ENCODE measurements around the gene CCDC34. TPM values are rescaled to one million over a fixed set of nuclear protein-coding genes. Genes with fewer than 3 reads are reported as not detected.
"Not testable (repeated sequence)": the region's sequence is repeated elsewhere in the genome, so short reads cannot be mapped to it uniquely, and the experiment has no call there.

The CCDC34 gene
- total RNA-seq, 1 experiment from 2014 or later, result 18.7 TPM

- H3K9me3 ChIP-seq (ENCODE audit: control insufficient read depth in 1 of 2, insufficient read depth in 1 of 2, low read depth in 1 of 2, low read length in 2 of 2); H3K9ac ChIP-seq (ENCODE audit: low read length); ATAC-seq; CTCF ChIA-PET; POLR2A ChIA-PET; DNase-seq (ENCODE audit: low read depth, low spot score); H3K9me2 ChIP-seq (ENCODE audit: insufficient read depth); H2AFZ ChIP-seq (ENCODE audit: low read depth, low read length, poor library complexity, severe bottlenecking); H3K36me3 ChIP-seq (ENCODE audit: control insufficient read depth in 1 of 2, insufficient read depth in 2 of 2, low read length in 2 of 2); RAD21 ChIA-PET (ENCODE audit: low non-redundant PET in 1 of 2, low total read pairs in 2 of 2, uncharacterized antibody in 2 of 2, unreplicated experiment in 2 of 2); H3K4me2 ChIP-seq (ENCODE audit: low read length); H3K79me2 ChIP-seq (ENCODE audit: insufficient read depth, low read length); H3K27ac ChIP-seq (ENCODE audit: low read depth, low read length); H4K20me1 ChIP-seq (ENCODE audit: insufficient read depth); H3K4me1 ChIP-seq (ENCODE audit: control insufficient read depth in 1 of 2, insufficient read depth in 2 of 2, low read length in 2 of 2); intact Hi-C loops (cut with micrococcal nuclease); H3K4me3 ChIP-seq (replicated peaks in 1 of 2; ENCODE audit: low read depth in 1 of 2, low read length in 2 of 2); H3K27me3 ChIP-seq (ENCODE audit: insufficient read depth, low read length); BruUV-seq (replicated peaks): not testable (repeated sequence)
These were observed 36.0 kb downstream of the CCDC34 start for GRCh38 chr11:27327064-27327463.

DNA sequence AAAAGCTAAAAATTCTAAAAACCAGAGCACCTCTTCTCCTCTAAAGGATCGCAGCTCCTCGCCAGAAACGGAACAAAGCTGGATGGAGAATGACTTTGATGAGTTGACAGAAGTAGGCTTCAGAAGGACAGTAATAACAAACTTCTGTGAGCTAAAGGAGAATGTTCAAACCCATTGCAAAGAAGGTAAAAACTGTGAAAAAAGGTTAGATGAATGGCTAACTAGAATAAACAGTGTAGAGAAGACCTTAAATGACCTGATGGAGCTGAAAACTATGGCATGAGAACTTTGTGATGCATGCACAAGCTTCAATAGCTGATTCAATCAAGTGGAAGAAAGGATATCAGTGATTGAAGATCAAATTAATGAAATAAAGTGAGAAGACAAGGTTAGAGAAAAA is 40.8 kb downstream of the CCDC34 start:
- POLR2A ChIA-PET, result not testable (repeated sequence)

GRCh38 chr11:27321340-27321739 is 41.7 kb downstream of the CCDC34 start:
- BruUV-seq (replicated peaks); H3K4me2 ChIP-seq (ENCODE audit: low read length); POLR2A ChIA-PET; ATAC-seq; H3K27ac ChIP-seq (ENCODE audit: low read depth, low read length); H3K79me2 ChIP-seq (ENCODE audit: insufficient read depth, low read length); H3K9me2 ChIP-seq (ENCODE audit: insufficient read depth); DNase-seq (ENCODE audit: low read depth, low spot score); intact Hi-C loops (cut with micrococcal nuclease); RAD21 ChIA-PET (ENCODE audit: low non-redundant PET in 1 of 2, low total read pairs in 2 of 2, uncharacterized antibody in 2 of 2, unreplicated experiment in 2 of 2); CTCF ChIA-PET; H3K9ac ChIP-seq (ENCODE audit: low read length); H2AFZ ChIP-seq (ENCODE audit: low read depth, low read length, poor library complexity, severe bottlenecking); H3K27me3 ChIP-seq (ENCODE audit: insufficient read depth, low read length); H4K20me1 ChIP-seq (ENCODE audit: insufficient read depth); H3K36me3 ChIP-seq (ENCODE audit: control insufficient read depth in 1 of 2, insufficient read depth in 2 of 2, low read length in 2 of 2); H3K9me3 ChIP-seq (ENCODE audit: control insufficient read depth in 1 of 2, insufficient read depth in 1 of 2, low read depth in 1 of 2, low read length in 2 of 2); H3K4me3 ChIP-seq (replicated peaks in 1 of 2; ENCODE audit: low read depth in 1 of 2, low read length in 2 of 2): not testable (repeated sequence)
- H3K4me1 ChIP-seq (ENCODE audit: control insufficient read depth in 1 of 2, insufficient read depth in 2 of 2, low read length in 2 of 2), result peaks cover 15 to 29% of the 10 kb centered on the region in 2 experiments

More for the DNA sequence above, 40.8 kb downstream of the CCDC34 start:
- H3K79me2 ChIP-seq (ENCODE audit: insufficient read depth, low read length); BruUV-seq (replicated peaks); H3K4me2 ChIP-seq (ENCODE audit: low read length); H3K4me3 ChIP-seq (replicated peaks in 1 of 2; ENCODE audit: low read depth in 1 of 2, low read length in 2 of 2); H3K9me3 ChIP-seq (ENCODE audit: control insufficient read depth in 1 of 2, insufficient read depth in 1 of 2, low read depth in 1 of 2, low read length in 2 of 2); H3K27me3 ChIP-seq (ENCODE audit: insufficient read depth, low read length); ATAC-seq; CTCF ChIA-PET; H3K27ac ChIP-seq (ENCODE audit: low read depth, low read length); H3K9ac ChIP-seq (ENCODE audit: low read length); H3K9me2 ChIP-seq (ENCODE audit: insufficient read depth); H3K36me3 ChIP-seq (ENCODE audit: control insufficient read depth in 1 of 2, insufficient read depth in 2 of 2, low read length in 2 of 2); RAD21 ChIA-PET (ENCODE audit: low non-redundant PET in 1 of 2, low total read pairs in 2 of 2, uncharacterized antibody in 2 of 2, unreplicated experiment in 2 of 2); DNase-seq (ENCODE audit: low read depth, low spot score); H4K20me1 ChIP-seq (ENCODE audit: insufficient read depth); intact Hi-C loops (cut with micrococcal nuclease); H2AFZ ChIP-seq (ENCODE audit: low read depth, low read length, poor library complexity, severe bottlenecking): not testable (repeated sequence)
- H3K4me1 ChIP-seq (ENCODE audit: control insufficient read depth in 1 of 2, insufficient read depth in 2 of 2, low read length in 2 of 2), result peaks cover 15 to 28% of the 10 kb centered on the region in 2 experiments

Data from HCT116 (cell line).